HG02943 (cell line): ENCODE results near the gene EYA4.

Experiments used
- ATAC-seq: cut with Tn5 transposase; IDR thresholded peaks from one replicate; pipeline ENCODE4 v1.9.1; 2021; ENCODE audit warnings: mild to moderate bottlenecking, low read depth, moderate library complexity; ENCODE audit not compliant: unreplicated experiment

EYA4 gene

DNA sequence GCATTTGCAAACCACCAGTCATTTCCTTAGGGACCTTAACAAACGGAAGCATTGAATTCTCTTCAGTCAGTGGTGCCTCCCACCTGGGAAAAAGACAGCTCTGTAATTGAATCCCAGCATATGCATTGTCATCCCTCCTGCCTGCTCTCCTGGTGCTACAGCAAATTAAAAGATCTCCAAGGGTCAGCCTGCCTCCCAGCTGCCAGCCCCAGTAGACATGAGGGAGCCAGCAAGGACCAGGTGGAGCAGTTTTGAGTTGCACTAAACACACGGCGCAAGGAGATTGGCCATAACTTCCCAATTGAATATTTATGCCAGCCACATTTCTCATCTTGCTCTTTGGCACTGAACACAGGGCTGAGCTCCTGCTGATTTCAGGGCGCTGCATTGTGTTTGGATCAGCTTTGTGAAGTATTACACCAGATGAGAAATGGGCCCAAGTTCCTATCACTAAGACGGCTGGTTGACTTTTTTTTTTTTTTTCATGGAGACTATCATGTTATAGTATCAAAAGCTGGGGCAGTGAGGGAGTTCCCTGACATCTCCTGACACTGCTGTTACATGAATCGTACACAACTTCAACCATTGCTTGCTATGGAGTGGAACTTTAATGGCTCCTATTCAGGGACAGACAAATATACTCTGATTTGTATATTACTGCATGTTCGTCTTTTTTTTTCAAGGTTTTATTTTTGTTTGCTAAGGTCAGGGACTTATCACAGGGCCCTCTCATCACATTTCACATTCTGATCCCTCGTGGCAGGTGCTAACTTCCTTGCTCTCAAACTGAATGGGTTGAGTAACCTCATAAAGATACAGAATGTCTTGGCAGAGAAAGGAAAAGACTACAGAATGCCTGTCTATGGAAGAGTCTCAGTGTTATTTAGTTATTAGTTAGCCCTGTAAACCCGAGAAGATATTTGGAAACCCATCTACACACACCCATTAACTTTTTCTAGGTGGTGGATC is 191.1 kb downstream of the EYA4 start:
- no peak for ATAC-seq

DNA sequence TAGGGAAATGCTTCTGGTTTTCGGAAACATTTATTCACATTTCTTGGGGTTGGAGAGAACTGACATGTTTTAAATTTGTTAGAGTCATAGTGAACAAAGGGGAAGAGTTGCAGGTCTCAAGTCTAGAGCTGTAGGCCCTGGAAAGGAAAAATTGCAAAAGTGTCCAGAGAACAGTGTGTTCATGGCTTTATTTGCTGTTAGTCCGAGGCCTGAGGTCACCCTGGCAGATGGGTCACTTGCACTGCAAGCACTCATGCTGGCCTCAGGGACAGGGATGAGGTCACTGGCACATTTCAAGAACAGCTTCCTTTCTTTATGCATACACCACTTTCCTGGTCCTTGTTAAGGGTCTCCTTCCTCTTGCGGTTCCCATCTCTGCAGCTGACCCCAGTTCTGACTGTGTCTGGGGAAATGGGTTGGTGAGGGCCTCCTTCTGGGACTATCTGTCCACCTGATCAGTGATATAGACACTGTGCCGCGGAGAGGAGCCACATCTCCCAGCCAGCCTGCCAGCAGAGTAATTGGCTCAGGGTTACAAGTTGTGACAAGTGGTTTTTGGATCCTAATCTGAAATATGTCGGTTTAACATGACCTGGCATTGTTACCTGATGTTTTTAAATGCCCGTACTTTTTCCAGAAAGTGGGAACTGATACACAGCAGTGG is 194.0 kb downstream of the EYA4 start:
- no peak for ATAC-seq

DNA sequence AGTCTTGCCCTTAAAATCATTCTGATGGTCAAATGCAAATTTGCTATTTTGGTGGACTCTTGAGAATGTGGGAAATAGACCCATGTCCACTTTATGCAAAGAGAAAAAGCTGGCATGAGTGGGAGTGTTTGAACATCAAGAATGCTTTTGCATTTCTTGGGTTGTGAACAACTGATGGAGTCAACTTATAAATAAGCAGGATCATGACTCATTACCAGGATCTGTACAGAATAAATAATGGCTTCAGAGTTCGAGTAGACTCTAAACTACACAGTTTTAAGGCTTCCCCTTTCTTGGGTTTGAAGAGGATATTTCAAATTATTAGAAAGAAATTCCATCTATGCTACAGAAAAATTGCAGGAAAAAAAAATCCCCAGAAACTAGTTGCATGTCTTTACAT is 195.5 kb downstream of the EYA4 start:
- no peak for ATAC-seq

DNA sequence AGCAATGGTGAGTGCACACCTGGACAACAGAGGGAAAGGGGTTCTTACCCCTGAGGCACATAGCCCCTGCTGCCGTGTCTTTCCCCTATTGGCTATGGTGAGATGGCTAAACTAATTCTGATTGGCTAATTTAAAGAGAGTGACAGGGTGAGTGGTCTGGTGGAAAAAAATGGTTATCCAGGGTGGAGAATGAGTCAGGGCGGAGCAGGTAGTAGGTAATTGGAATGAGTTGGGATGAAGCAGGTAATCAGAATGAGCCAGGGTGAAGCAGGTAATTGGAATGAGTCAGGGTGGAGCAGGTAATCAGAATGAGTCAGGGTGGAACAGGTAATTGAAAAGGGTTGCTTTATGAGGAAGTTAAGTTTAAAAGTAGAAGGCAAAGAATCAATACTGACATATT is 200.3 kb downstream of the EYA4 start:
- no peak for ATAC-seq

DNA sequence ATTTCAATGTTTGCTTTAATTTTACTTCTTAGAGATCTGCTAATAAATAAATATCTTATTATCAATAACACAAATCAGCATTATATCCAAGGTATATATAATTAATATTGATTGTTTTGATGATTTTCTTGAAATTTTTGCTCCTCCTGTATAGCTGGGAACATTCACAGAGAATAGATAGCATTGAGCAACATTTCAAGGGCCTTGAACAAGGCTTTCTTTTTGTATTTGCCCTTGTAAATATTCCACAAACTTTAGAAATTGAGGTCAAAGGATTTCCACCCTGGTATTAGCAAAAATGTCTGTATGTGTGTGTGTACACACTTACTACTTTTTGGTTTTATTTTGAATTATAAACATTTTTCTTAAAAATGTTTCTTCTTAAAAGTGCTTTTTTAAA is 205.6 kb downstream of the EYA4 start:
- no peak for ATAC-seq

DNA sequence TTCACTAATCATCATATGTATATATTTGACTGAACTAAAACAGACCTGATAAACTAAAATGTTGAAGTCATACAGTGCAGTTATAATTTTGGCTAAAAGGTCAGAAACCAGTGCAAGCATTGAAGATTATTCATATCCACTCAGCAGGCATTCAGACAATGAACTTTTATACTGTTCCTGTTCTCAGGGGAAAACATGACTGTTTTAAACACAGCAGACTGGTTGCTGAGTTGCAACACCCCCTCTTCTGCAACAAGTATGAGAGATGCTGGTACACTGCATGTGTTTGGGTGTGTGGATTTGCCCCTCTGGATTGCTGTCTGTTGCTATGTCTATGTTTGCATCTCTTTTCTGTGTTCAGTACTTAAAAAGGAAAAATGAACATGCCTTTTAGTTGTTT is 206.8 kb downstream of the EYA4 start:
- ATAC-seq, result no peak

DNA sequence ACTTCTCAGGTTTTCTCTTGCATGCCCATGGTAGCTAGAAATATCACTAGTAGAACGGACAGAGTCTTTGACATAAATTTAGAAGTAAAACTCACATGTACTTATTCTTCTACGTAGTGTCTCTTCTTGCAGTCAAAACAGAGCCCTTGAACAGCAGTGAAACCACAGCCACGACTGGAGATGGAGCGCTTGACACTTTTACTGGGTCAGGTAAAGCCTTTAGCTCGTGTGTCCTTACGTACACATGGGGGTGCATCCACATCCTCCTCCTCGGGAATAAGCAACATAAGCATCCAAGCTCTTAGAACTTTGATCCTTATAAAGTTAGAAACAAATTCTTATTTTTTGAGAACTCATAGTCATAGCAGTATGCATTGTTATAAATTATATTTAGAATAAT is 215.3 kb downstream of the EYA4 start:
- ATAC-seq, result no peak

DNA sequence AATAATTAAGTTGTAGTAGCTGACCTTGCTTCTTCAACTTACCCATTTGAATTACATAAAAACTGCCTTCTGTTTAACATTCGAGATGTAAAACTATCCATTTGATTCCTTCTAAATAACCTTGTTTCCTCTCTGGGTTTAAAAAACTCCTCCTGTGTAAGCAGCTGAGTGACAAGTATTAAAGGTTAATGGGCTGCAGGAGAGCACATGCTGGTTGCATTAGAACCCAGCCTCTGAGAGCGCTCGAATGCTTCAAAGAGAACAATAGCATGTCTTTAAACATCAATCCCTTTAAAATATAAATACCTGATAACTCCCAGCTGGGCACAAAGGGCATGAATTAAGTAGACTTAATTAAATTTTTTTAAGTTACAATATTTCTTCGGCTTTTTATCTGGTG is 215.8 kb downstream of the EYA4 start:
- no peak for ATAC-seq

DNA sequence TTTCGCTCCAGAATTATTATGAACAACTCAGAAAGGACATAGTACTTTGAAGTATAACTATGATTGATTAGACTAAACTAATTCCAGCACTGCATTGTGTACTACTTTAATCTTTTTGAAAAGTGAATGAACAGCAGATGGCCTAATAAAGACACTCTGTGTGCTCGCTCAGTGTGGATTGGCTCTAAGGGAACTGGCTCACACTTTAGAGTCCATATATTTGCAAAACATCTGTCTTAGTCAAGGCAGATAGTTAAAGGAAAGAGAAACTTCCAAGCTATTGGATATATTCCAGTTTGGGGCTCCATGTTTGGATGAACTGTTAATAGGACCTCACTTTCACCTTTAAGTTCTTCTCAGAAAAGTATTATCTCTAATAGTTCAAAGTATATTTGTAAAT is 218.9 kb downstream of the EYA4 start:
- ATAC-seq, result no peak

DNA sequence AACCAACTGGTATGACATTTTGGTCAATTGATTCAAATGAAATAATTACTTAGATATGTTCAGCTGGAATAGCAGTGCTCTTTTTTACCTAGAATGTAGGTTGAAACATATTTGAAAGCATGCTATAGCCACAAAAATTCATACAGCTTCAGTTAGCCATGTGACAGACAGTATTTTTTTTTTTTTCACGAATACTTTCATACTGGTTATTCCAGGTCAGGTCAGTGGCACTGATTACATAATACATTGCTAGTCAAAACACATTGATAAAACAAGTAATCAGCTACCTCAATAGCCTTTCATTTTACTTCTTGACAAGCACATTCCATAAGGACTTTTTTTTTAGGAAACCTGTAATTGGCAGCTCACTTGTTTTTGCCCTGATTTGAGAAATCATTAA is 222.6 kb downstream of the EYA4 start:
- ATAC-seq, result no peak

DNA sequence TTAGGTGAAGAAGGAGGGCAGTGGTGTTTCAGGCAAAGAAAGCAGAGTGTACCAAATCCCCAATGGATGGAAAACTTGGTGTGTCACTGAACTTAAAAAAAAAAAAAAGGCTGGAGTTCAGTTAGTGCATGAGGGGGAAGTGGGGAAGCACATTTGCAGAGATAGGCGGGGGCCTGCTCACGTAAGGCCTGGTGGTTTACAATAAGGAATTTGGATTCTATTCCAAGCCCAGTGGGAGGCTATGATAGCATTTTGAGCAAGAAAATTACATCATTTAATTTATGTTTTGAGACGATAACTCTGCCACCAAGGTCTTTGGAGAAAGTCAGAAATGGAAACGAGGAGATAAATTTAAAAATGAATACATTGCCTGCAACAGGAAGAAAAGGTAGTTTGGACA is 225.5 kb downstream of the EYA4 start:
- ATAC-seq, result no peak

DNA sequence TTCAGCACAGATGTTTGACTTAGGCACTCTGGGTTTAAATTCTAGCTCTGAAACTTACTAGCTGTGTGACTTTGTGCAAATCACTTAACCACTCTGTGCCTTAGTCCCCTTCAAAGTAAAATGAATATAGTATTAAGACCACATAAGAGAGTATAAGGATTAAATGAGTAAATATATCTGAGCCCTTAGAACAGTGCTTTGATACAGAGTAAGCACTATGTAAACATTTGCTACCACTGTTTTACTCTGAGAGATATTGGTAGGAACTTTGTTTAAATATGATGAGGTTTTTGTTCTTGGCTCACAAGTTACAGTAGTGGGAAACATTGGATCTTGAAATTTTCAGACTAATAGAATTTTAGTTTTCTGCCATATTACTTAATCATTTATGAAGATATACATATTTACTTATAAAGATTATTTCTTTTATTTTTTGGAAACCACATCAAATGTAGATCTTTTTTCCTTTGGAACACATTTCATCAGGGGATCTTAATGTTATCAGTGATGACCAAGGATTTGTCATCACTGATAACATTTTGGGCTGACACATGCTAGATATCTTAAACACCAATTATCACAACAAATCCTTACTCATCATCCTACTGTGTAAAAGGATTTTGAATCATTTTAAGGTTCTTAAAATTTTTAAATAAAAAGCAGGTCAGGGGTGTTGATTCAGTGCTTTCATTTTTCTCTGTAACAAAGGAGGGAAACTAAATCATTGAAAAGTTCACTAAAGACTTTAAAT is 226.2 kb downstream of the EYA4 start:
- ATAC-seq, result no peak

DNA sequence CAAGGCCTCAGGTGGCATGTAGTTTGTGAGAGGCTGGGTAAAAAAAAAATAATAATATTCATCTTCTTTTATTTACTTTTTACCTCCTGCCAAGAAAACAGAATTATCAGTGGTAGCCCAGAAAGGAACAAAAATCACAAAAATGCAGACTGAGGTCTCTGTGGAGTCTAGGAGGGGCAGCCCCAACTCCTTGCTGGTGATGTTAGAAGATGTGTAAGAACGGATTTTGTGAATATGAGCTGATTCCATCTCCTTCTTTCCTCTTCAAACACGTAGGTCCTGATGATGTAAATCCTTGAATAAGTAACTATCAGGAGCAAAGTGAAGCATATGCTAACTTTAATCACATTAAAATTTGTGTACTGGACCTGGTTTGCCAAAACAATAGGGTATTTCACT is 226.8 kb downstream of the EYA4 start:
- ATAC-seq, result no peak

DNA sequence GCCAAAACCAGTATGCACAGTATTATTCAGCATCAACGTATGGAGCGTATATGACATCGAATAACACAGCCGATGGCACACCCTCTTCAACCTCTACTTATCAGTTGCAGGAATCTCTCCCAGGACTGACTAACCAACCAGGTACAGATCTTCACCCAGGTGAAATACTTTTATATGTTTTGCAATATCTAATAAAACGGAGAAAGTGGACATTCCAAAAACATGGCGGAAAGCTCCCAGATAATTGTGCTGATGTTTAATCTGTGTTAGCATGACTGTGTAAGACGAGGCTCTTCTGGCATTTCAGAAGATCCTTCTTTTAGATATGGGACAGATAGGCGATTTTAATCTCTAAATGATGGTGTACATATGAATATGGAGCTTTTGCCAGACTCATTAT is 227.4 kb downstream of the EYA4 start:
- ATAC-seq, result no peak

DNA sequence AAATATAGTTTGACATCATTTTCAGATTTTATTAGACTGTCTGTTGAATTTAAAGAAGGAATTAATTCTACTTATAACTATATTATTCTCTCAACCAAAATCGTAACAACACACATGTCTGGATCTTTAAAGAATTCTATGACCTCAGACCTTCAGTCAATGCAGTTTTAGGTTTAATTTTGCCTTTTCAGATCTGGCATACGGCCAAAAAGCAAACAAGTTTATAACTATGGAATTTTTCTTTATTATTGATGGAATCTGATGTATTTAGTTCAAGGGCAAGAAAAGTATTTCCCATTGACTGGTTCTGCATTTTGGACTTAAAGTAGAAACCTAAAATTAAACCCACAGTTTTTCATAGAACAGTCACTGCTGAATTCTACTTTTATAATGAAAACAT is 233.4 kb downstream of the EYA4 start:
- no peak for ATAC-seq

DNA sequence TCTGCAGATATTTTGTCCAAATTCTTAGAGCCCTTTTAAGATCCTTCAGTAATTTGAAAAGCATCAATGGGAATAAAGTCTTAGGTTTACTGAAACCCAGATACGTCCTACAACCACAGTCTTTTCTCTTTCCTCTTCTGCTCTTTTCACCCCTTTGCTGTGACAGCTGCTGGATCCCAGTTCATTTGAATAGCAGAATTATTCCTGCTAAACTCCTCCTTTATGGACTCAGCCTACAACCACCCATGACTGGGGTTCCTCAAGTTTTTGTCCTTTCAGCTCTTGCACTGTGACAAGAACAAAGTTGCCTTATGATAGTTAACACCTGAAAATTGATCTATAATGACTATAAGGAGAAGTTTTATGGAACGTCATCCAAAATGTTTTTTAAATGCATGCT is 237.5 kb downstream of the EYA4 start:
- no peak for ATAC-seq

DNA sequence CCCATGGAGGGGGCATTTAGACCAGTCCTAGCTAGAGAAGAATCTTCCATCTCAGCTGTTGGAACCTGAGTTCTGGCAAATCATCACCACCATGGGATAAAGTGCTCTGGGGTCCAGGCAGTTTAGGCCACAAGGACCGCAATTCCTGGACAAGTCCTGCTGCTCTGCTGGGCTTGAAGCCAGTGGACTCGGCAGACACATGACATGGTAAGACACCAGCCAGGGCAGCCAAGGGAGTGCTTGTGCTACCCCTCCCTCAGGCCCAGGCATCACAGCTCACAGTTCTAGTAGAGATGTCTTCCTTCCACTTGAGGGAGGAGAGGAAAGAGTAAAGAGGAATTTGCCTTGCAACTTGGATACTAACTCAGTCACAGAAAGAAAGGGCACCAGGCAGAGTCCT is 246.0 kb downstream of the EYA4 start:
- ATAC-seq, result no peak

DNA sequence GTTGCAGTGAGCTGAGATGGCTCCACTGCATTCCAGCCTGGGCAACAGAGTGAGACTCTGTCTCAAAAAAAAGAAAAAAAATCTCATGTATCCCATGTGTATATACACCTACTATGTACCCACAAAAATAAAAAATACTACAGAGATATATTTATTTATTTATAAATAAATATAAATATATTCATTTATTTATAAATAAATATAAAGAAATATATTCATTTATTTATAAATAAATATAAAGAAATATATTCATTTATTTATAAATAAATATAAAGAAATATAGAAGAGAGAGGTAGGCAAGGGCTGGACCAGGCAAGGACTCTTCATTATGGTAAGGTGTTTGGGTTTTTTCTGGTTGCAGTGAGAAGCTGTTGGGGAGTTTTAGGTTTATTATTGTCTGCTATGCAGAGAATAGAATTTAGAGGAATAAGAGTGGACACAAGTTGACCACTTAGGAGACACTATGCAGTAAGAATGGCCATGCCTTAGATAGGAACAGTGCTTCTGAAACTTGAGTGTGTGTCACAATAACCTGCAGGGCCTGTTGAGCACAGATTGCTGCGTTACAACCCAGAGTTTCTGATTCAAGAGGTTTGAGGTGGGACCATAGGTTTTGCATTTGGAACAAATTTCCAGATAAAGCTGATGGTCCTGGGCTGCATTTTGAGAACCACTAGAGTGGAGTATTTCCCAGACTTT is 254.2 kb downstream of the EYA4 start:
- no peak for ATAC-seq

DNA sequence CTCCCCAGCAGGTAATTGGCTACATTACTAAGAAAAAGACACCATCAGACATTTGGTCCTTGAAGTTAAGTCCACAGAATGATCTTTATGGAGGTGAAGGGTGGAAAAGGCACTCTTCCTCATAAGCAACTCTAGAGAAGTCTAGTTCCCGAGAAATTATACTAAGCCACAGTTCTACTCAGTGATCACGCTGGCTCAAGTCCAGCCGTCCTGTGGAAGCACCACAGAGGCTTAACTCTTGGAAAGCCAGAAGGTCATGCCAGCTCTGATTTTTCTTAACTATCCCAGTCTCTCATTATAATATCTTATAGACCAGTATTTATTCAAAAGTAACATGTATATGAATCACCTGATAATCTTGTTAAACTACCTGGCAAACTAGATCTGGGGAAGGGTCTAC is 258.5 kb downstream of the EYA4 start:
- ATAC-seq, result no peak

DNA sequence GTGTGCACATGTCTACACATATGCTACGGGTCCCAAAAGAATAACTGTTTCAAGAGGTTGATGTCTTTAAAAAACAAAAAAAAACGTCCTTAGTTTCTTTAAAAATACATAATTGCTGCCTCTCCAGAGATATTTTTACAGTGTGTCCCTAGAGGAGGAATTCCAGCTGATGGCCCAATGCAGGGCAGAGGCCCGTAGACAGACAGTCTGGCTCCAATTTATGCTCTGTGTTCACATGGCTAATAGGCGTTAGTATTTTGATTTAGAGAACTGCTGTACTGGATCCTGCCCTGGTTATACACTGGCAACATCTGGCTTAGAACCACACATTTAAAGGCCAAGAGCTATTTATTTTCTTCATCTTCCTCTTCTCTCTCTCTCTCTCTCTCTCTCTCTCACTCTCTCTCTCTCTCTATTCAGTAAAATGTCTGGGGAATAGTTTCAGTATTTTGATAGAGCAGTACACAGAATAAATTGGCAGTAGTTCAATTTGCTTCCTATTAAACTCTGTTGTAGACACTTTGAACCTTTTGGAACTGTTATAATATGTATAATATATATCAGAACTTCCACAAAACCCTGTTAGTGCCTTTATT is 260.6 kb downstream of the EYA4 start:
- no peak for ATAC-seq
